GM10266 (cell line): ENCODE results near the gene AARS2.
"Not testable (repeated sequence)": the region's sequence is repeated elsewhere in the genome, so short reads cannot be mapped to it uniquely, and the experiment has no call there.

Experiments used
- DNase-seq: peaks from one replicate; pipeline ENCODE4 v3.0.0; 2012; ENCODE audit errors: extremely low spot score
- CTCF ChIP-seq: IDR thresholded peaks from 2 replicates; pipeline ENCODE4 v1.5.1; 2012; ENCODE audit warnings: mild to moderate bottlenecking, low read depth; ENCODE audit not compliant: control insufficient read depth, insufficient read depth; ENCODE audit errors: missing control alignments

AARS2 gene

GRCh38 chr6:44312901-44313788 lies at the start of gene AARS2:
AARS2 (minus strand) TSS chr6:44313347; CDS start chr6:44313323, 24 bp downstream.
- peak; percentile 88 for DNase-seq
- peak; percentile 98 for TF ChIP-seq CTCF

GRCh38 chr6:44361947-44362346 lies 48.8 kb upstream of the AARS2 start:
- no peak for DNase-seq
- no peak for TF ChIP-seq CTCF

GRCh38 chr6:44359973-44360372 lies 46.8 kb upstream of the AARS2 start:
- no peak for TF ChIP-seq CTCF
- DNase-seq, result no peak

GRCh38 chr6:44356487-44356886 lies 43.3 kb upstream of the AARS2 start:
- TF ChIP-seq CTCF, result no peak
- DNase-seq, result no peak

- DNase-seq, result no peak
- no peak for TF ChIP-seq CTCF
Observed at GRCh38 chr6:44355640-44356039, 42.5 kb upstream of the AARS2 start.

- no peak for TF ChIP-seq CTCF
- DNase-seq, result no peak
Observed at GRCh38 chr6:44353336-44353735, 40.2 kb upstream of the AARS2 start.

- no peak for TF ChIP-seq CTCF
- DNase-seq, result no peak
Observed at GRCh38 chr6:44352259-44352658, 39.1 kb upstream of the AARS2 start.

GRCh38 chr6:44350650-44350994 lies 37.5 kb upstream of the AARS2 start:
- DNase-seq, result not testable (repeated sequence)
